ENCODE data around the gene GLRX5.

GLRX5 gene

DNA sequence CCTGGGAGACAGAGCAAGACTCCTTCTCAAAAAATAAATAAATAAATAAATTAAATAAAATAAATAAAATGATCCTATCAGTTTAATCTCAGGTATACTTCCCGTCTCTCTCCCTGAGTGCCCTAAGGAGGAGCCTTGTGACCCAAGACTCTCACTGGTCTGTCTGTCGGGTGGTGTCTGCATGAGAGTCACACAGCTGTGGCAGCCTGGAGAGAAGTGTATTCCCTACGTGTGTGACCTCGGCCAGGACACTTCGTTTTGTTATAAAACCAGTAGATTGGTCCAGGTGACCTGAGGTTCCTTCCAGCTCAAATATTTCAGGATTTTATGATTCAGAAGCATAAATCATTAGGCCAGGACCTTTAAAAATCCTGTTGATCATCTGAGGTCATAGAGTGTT, 23.2 kb upstream of the GLRX5 start:
- Histone ChIP-seq H3F3A (ENCODE audit: insufficient read depth, low read length) (peaks cover 24% of the 10 kb centered on the region), H3K9me3 (replicated peaks; ENCODE audit: insufficient read depth, low read length) (no peaks in the 10 kb centered on the region), H3K4me3 (ENCODE audit: low read length) (no peak overlapping the region), H2AFZ (ENCODE audit: low read length) (no peak overlapping the region), H3K79me2 (ENCODE audit: low read length) (peaks cover 86% of the 10 kb centered on the region), H3K4me1 (ENCODE audit: low read length) (peaks cover 57% of the 10 kb centered on the region), H3K4me2 (ENCODE audit: low read depth, low read length) (peak overlapping the region; percentile 45; the same call in 1 of the 2 replicates), H3K36me3 (replicated peaks; ENCODE audit: insufficient read depth, low read length) (no peaks in the 10 kb centered on the region), H3K9me2 (replicated peaks; ENCODE audit: insufficient read depth, low read length) (no peaks in the 10 kb centered on the region), H3K9ac (ENCODE audit: low read length) (peak overlapping the region; percentile 18; the same call in 1 of the 2 replicates), H3K27ac (ENCODE audit: low read length) (peak overlapping the region; percentile 44; the same call in 1 of the 2 replicates), H4K20me1 (ENCODE audit: insufficient read depth, low read length) (no peaks in the 10 kb centered on the region), H3K27me3 (replicated peaks; ENCODE audit: insufficient read depth, low read length) (no peaks in the 10 kb centered on the region)
- no peak for DNase-seq
- TF ChIP-seq EZH2phosphoT487 (IDR thresholded peaks at IDR 0.05; ENCODE audit: low read length) (no peak), EZH2 (optimal IDR thresholded peaks at IDR 0.05; ENCODE audit: low read depth, low read length) (no peak)
- TF ChIP-seq, protein P1, sequence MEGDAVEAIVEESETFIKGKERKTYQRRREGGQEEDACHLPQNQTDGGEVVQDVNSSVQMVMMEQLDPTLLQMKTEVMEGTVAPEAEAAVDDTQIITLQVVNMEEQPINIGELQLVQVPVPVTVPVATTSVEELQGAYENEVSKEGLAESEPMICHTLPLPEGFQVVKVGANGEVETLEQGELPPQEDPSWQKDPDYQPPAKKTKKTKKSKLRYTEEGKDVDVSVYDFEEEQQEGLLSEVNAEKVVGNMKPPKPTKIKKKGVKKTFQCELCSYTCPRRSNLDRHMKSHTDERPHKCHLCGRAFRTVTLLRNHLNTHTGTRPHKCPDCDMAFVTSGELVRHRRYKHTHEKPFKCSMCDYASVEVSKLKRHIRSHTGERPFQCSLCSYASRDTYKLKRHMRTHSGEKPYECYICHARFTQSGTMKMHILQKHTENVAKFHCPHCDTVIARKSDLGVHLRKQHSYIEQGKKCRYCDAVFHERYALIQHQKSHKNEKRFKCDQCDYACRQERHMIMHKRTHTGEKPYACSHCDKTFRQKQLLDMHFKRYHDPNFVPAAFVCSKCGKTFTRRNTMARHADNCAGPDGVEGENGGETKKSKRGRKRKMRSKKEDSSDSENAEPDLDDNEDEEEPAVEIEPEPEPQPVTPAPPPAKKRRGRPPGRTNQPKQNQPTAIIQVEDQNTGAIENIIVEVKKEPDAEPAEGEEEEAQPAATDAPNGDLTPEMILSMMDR (IDR thresholded peaks at IDR 0.05; ENCODE audit: low read length): no peak

DNA sequence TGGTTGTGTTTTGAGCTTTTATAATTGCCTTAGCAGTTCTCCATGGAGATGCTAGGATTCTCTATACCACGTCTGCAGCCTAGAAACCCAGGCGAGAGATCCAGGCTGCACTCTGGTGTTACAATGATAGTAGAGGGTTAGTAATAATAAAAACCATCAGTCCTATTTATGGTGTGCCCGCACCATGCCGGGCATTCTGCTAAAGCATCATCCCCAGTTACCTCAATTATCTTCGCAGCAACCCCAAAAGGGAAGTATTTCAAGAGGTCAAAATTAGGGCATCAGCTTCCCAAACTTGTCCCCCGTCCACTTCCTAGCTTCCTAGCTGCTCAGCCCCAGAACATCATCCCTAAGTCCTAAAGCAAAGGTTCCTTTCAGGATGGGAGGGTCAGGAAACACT, 21.6 kb upstream of the GLRX5 start:
- Histone ChIP-seq H3K4me1 (ENCODE audit: low read length) (peaks cover 50% of the 10 kb centered on the region), H3K9me2 (replicated peaks; ENCODE audit: insufficient read depth, low read length) (no peaks in the 10 kb centered on the region), H3K79me2 (ENCODE audit: low read length) (peaks cover 69% of the 10 kb centered on the region), H3K36me3 (replicated peaks; ENCODE audit: insufficient read depth, low read length) (no peaks in the 10 kb centered on the region), H4K20me1 (ENCODE audit: insufficient read depth, low read length) (no peaks in the 10 kb centered on the region), H2AFZ (ENCODE audit: low read length) (no peak overlapping the region), H3K27ac (ENCODE audit: low read length) (peak overlapping the region; percentile 32; the same call in 1 of the 2 replicates), H3K27me3 (replicated peaks; ENCODE audit: insufficient read depth, low read length) (no peaks in the 10 kb centered on the region), H3F3A (ENCODE audit: insufficient read depth, low read length) (peaks cover 40% of the 10 kb centered on the region), H3K9ac (ENCODE audit: low read length) (peak overlapping the region; percentile 18; the same call in 1 of the 2 replicates), H3K4me3 (ENCODE audit: low read length) (no peak overlapping the region), H3K4me2 (ENCODE audit: low read depth, low read length) (peak overlapping the region; percentile 37; the same call in 1 of the 2 replicates), H3K9me3 (replicated peaks; ENCODE audit: insufficient read depth, low read length) (no peaks in the 10 kb centered on the region)
- TF ChIP-seq, protein P1 (IDR thresholded peaks at IDR 0.05; ENCODE audit: low read length): no peak
- no peak for TF ChIP-seq EZH2phosphoT487 (IDR thresholded peaks at IDR 0.05; ENCODE audit: low read length)
- TF ChIP-seq EZH2 (optimal IDR thresholded peaks at IDR 0.05; ENCODE audit: low read depth, low read length): no peak
- DNase-seq: no peak

DNA sequence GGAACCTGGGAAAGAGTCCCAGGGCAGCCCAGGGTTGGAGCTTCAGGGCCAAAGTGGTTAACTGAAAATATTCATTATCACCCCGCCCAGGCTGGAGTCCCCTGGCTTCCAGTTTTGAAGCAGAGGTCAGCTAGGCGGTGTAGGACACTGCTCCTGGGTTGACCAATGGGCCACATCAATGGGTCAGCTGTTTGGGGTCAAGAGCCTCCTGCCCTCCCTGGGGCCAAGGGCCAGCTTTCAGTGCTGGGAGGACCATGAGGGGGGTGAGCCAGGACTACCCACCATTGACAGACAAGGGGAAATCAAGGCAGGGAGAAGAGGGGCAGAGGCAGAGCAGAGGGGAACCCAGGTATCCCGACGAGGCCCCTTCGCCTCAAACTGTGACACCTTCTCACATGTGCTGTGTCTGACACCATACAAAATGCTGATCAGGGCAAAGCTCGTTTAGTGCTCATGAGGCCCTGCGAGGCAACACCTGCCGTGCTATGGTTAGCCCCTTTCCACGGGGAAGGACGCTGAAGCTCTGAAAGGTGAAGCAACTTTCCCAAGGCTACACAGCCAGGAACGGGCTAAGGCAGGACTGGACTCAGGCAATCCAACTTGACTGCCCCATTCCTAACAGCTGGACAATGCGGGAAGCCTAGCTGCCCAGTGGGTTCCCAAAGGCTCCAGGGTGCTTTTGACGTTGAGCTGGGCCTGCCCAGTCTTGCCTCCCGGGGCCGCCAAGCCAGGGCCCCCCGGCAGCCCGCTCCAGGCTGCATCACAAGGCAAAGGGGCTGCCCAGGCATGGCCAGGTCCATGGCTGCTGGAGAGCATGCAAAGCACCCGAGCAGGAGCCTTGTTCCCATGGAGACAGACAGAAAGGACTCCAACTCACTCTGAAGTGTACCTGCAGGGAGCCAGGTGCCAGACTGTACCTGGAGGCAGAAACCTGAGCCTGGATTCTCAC, 20.4 kb upstream of the GLRX5 start:
- peak overlapping the region; percentile 88 for H3K27ac ChIP-seq (ENCODE audit: low read length)
- TF ChIP-seq EZH2 (optimal IDR thresholded peaks at IDR 0.05; ENCODE audit: low read depth, low read length) (no peak), EZH2phosphoT487 (IDR thresholded peaks at IDR 0.05; ENCODE audit: low read length) (no peak)
- TF ChIP-seq, protein P1 (IDR thresholded peaks at IDR 0.05; ENCODE audit: low read length): no peak
- H3K79me2 ChIP-seq (ENCODE audit: low read length): peaks cover 58% of the 10 kb centered on the region
- peak overlapping the region; percentile 72 for H3K4me3 ChIP-seq (ENCODE audit: low read length)
- no peaks in the 10 kb centered on the region for H3K27me3 ChIP-seq (replicated peaks; ENCODE audit: insufficient read depth, low read length)
- H2AFZ ChIP-seq (ENCODE audit: low read length): no peak overlapping the region
- H3F3A ChIP-seq (ENCODE audit: insufficient read depth, low read length): peaks cover 48% of the 10 kb centered on the region
- no peaks in the 10 kb centered on the region for H3K36me3 ChIP-seq (replicated peaks; ENCODE audit: insufficient read depth, low read length)
- peak overlapping the region; percentile 94 for H3K4me2 ChIP-seq (ENCODE audit: low read depth, low read length)
- H3K9me2 ChIP-seq (replicated peaks; ENCODE audit: insufficient read depth, low read length): no peaks in the 10 kb centered on the region
- peak overlapping the region; percentile 83 for H3K9ac ChIP-seq (ENCODE audit: low read length)
- no peaks in the 10 kb centered on the region for H4K20me1 ChIP-seq (ENCODE audit: insufficient read depth, low read length)
- H3K4me1 ChIP-seq (ENCODE audit: low read length): peaks cover 49% of the 10 kb centered on the region
- DNase-seq: peak; percentile 45
- no peaks in the 10 kb centered on the region for H3K9me3 ChIP-seq (replicated peaks; ENCODE audit: insufficient read depth, low read length)

Measured in MM.1S (cell line).